GM19452 (cell line): Measurements from ENCODE around the gene EAF1.
"Not testable (repeated sequence)": the region's sequence is repeated elsewhere in the genome, so short reads cannot be mapped to it uniquely, and the experiment has no call there.

ENCODE experiments used
- ATAC-seq: cut with Tn5 transposase; IDR thresholded peaks from one replicate; pipeline ENCODE4 v1.9.1; 2021; ENCODE audit not compliant: unreplicated experiment

Gene EAF1

GRCh38 chr3:15477951-15478639 is 50.7 kb downstream of the EAF1 start:
- ATAC-seq, result no peak

- no peak for ATAC-seq
Measured at GRCh38 chr3:15478640-15478979, 51.2 kb downstream of the EAF1 start.

GRCh38 chr3:15479400-15480224 is 52.2 kb downstream of the EAF1 start:
- no peak for ATAC-seq

- ATAC-seq, result not testable (repeated sequence)
Measured at GRCh38 chr3:15484551-15484950, 57.2 kb downstream of the EAF1 start.

GRCh38 chr3:15486020-15486419 is 58.6 kb downstream of the EAF1 start:
- no peak for ATAC-seq

- no peak for ATAC-seq
Measured at GRCh38 chr3:15486979-15487378, 59.6 kb downstream of the EAF1 start.

- no peak for ATAC-seq
Measured at GRCh38 chr3:15488002-15488401, 60.6 kb downstream of the EAF1 start.

GRCh38 chr3:15490158-15490557 is 62.8 kb downstream of the EAF1 start:
- no peak for ATAC-seq

- no peak for ATAC-seq
Measured at GRCh38 chr3:15491143-15491542, 63.7 kb downstream of the EAF1 start.
